Activated CD4-positive, alpha-beta T cell treated with anti-CD3 and anti-CD28 coated beads for 1 hour (primary cell): ENCODE measurements around the gene TMEM43.

Experiments
- DNase-seq: peaks from one replicate; pipeline ENCODE4 v3.0.0-alpha.2; 2020

Gene TMEM43

GRCh38 chr3:14181253-14181652 is 56.4 kb downstream of the TMEM43 start:
- no peak for DNase-seq

- DNase-seq: no peak
Measured at GRCh38 chr3:14183015-14183577, 58.2 kb downstream of the TMEM43 start.

- no peak for DNase-seq
Measured at GRCh38 chr3:14186854-14187458, 62.1 kb downstream of the TMEM43 start.

GRCh38 chr3:14188041-14188754 is 63.3 kb downstream of the TMEM43 start:
- DNase-seq: no peak
